Left lung (tissue), 10 donors: ENCODE measurements around the gene ZNF69. TPM values are rescaled to one million over a fixed set of nuclear protein-coding genes. Genes with fewer than 3 reads are reported as not detected.
"Not testable (repeated sequence)": the region's sequence is repeated elsewhere in the genome, so short reads cannot be mapped to it uniquely, and the experiment has no call there.

Experiments used
- ATAC-seq: fragments of 200-7000 bp; cut with Tn5 transposase; one replicate; pipeline ENCODE4 v1.9.1; 2020; ENCODE audit warnings: moderate library complexity
- DNase-seq, 4 donors: peaks; one replicate each; pipeline ENCODE4 v3.0.0-alpha.2; 2013 to 2020
- H3K27ac ChIP-seq, 2 donors: fragments of 200-600 bp; sonication (generic) in 1 of 2; one replicate each; pipeline versions ENCODE4 v1.5.0 to v1.8.0; 2020 to 2021
- H3K27me3 ChIP-seq, 2 donors: fragments of 200-600 bp; sonication (generic) in 1 of 2; one replicate each; pipeline versions ENCODE4 v1.5.0 to v1.8.0; 2020 to 2021
- H3K36me3 ChIP-seq, 2 donors: fragments of 200-600 bp; sonication (generic) in 1 of 2; one replicate each; pipeline versions ENCODE4 v1.5.0 to v1.8.0; 2020 to 2021
- H3K4me1 ChIP-seq, 2 donors: fragments of 200-600 bp; one replicate each; pipeline ENCODE4 v1.8.0; 2021
- H3K4me3 ChIP-seq, 2 donors: fragments of 200-600 bp; sonication (generic) in 1 of 2; one replicate each; pipeline versions ENCODE4 v1.5.0 to v1.8.0; 2020 to 2021; ENCODE audit warnings: mild to moderate bottlenecking in 1 of 2
- H3K9me3 ChIP-seq, 2 donors: fragments of 200-600 bp; sonication (generic) in 1 of 2; one replicate each; pipeline versions ENCODE4 v1.5.0 to v1.8.0; 2020 to 2021
- CTCF ChIP-seq, 2 donors: fragments of 200-600 bp; sonication (generic) in 1 of 2; IDR thresholded peaks; one replicate each; pipeline versions ENCODE4 v1.5.0 to v1.8.0; 2021; ENCODE audit warnings: antibody characterized with exemption in 2 of 2
- intact Hi-C, 2 donors: fragments of 100-400 bp; cut with DNase I; formaldehyde crosslinking; loops; one replicate each; pipeline versions ENCODE4 v1.11.2 to v1.14.2; 2022
- polyA plus RNA-seq, 6 donors: library from polyadenylated mRNA; unstranded; fragments of 120-200 nt; gene quantifications; one replicate each; pipeline ENCODE4 v1.2.1, GENCODE V29; 2013; ENCODE audit not compliant: insufficient read length in 6 of 6
- total RNA-seq, 2 donors: library from RNA; stranded (reverse); fragmentation: NEBNext Ultra II Directional; extraction: Animal tissue kit (Norgen Biotek cat#: 25700); gene quantifications; one replicate each; pipeline ENCODE4 v1.2.1, GENCODE V29; 2021
- donor health status: DM: no; HTN: yes; CAD: no.
- donor health status: DM: no; HTN: no; CAD: no.

ZNF69 gene
- total and polyA plus RNA-seq, 8 donors = 11.2 to 25.0 (median 16.9) TPM

GRCh38 chr19:11944656-11945055 lies 57.1 kb downstream of the ZNF69 start:
- peaks cover 29 to 99% of the 10 kb centered on the region in 2 donors for H3K9me3 ChIP-seq
- H3K27ac ChIP-seq = no peak overlapping the region
- no peaks in the 10 kb centered on the region for H3K27me3 ChIP-seq
- intact Hi-C loops = no loop called here
- H3K36me3 ChIP-seq = peaks cover 15 to 100% of the 10 kb centered on the region in 2 donors
- no peak overlapping the region for H3K4me3 ChIP-seq
- no peak for TF ChIP-seq CTCF (IDR thresholded peaks at IDR 0.05)
- no peak for DNase-seq
- no peaks in the 10 kb centered on the region for H3K4me1 ChIP-seq
- no peak for ATAC-seq

- ATAC-seq = no peak
- no peaks in the 10 kb centered on the region for H3K4me1 ChIP-seq
- no peak for DNase-seq
- intact Hi-C loops = no loop called here
- peaks cover 15 to 80% of the 10 kb centered on the region in 2 donors for H3K36me3 ChIP-seq
- no peaks in the 10 kb centered on the region for H3K27me3 ChIP-seq
- peaks cover 22 to 100% of the 10 kb centered on the region in 2 donors for H3K9me3 ChIP-seq
- H3K27ac ChIP-seq = no peak overlapping the region
- TF ChIP-seq CTCF (IDR thresholded peaks at IDR 0.05) = no peak
- no peak overlapping the region for H3K4me3 ChIP-seq
Measured at GRCh38 chr19:11948646-11949045, 61.1 kb downstream of the ZNF69 start.

- no peak for ATAC-seq
- intact Hi-C loops = no loop called here
- Histone ChIP-seq H3K4me3 (no peak overlapping the region), H3K9me3 (peaks cover 22 to 100% of the 10 kb centered on the region in 2 donors), H3K27ac (no peak overlapping the region), H3K4me1 (no peaks in the 10 kb centered on the region), H3K36me3 (peaks cover 15 to 74% of the 10 kb centered on the region in 2 donors), H3K27me3 (no peaks in the 10 kb centered on the region)
- TF ChIP-seq CTCF (IDR thresholded peaks at IDR 0.05) = no peak
- DNase-seq = no peak
Measured at GRCh38 chr19:11949201-11949600, 61.6 kb downstream of the ZNF69 start.

GRCh38 chr19:11949614-11950080 lies 62.1 kb downstream of the ZNF69 start:
- Histone ChIP-seq H3K36me3 (peaks cover 15 to 70% of the 10 kb centered on the region in 2 donors), H3K9me3 (peaks cover 22 to 100% of the 10 kb centered on the region in 2 donors)
- H3K4me1 ChIP-seq, ATAC-seq, H3K27ac ChIP-seq, H3K27me3 ChIP-seq, H3K4me3 ChIP-seq, intact Hi-C loops, DNase-seq: not testable (repeated sequence)

GRCh38 chr19:11950312-11950711 lies 62.7 kb downstream of the ZNF69 start:
- Histone ChIP-seq H3K27ac (no peak overlapping the region), H3K36me3 (peaks cover 15 to 63% of the 10 kb centered on the region in 2 donors), H3K4me3 (no peak overlapping the region), H3K4me1 (no peaks in the 10 kb centered on the region), H3K27me3 (no peaks in the 10 kb centered on the region), H3K9me3 (peaks cover 22 to 99% of the 10 kb centered on the region in 2 donors)
- no peak for TF ChIP-seq CTCF (IDR thresholded peaks at IDR 0.05)
- ATAC-seq (no peak), DNase-seq (no peak)
- intact Hi-C loops = no loop called here

Other genes with a start within 250 kb of the ZNF69 start
- gene ZNF823, start 148.8 kb upstream of the ZNF69 start, total RNA-seq = 1 to 10 TPM; 5.3 to 5.5 TPM
- gene ZNF823, start 148.8 kb upstream of the ZNF69 start, polyA plus RNA-seq = 1 to 10 TPM; 8.0 to 9.1 (median 8.7) TPM
- 1 to 10 TPM; 5.6 to 7.4 TPM for gene ZNF441, start 120.8 kb upstream of the ZNF69 start, total RNA-seq
- 10 to 100 TPM in 5 of 6 donors, 1 to 10 TPM in 1; 9.8 to 15.5 (median 12.1) TPM for gene ZNF441, start 120.8 kb upstream of the ZNF69 start, polyA plus RNA-seq
- gene ZNF491, start 89.3 kb upstream of the ZNF69 start, total RNA-seq = 1 to 10 TPM; 2.0 to 4.1 TPM
- 10 to 100 TPM in 1 of 6 donors, 1 to 10 TPM in 5; 8.5 to 10.2 (median 9.1) TPM for gene ZNF491, start 89.3 kb upstream of the ZNF69 start, polyA plus RNA-seq
- 10 to 100 TPM; 12.6 to 18.0 TPM for gene ZNF440, start 73.5 kb upstream of the ZNF69 start, total RNA-seq
- gene ZNF440, start 73.5 kb upstream of the ZNF69 start, polyA plus RNA-seq = 10 to 100 TPM; 19.4 to 26.4 (median 22.1) TPM
- 10 to 100 TPM in 1 of 2 donors, 1 to 10 TPM in 1; 7.6 to 10.7 TPM for gene ZNF439, start 39.1 kb upstream of the ZNF69 start, total RNA-seq
- 10 to 100 TPM; 17.3 to 20.8 (median 20.1) TPM for gene ZNF439, start 39.1 kb upstream of the ZNF69 start, polyA plus RNA-seq
- 10 to 100 TPM in 1 of 2 donors, 1 to 10 TPM in 1; 9.9 to 14.6 TPM for gene ZNF700, start 37.3 kb downstream of the ZNF69 start, total RNA-seq
- gene ZNF700, start 37.3 kb downstream of the ZNF69 start, polyA plus RNA-seq = 10 to 100 TPM; 17.9 to 23.9 (median 21.3) TPM
- 1 to 10 TPM; 4.9 to 5.7 TPM for gene ZNF763, start 77.3 kb downstream of the ZNF69 start, total RNA-seq
- gene ZNF763, start 77.3 kb downstream of the ZNF69 start, polyA plus RNA-seq = 10 to 100 TPM in 1 of 6 donors, 1 to 10 TPM in 5; 7.7 to 10.2 (median 8.4) TPM
- gene ZNF433, start 147.9 kb downstream of the ZNF69 start, total RNA-seq = 1 to 10 TPM; 4.4 to 6.2 TPM
- gene ZNF433, start 147.9 kb downstream of the ZNF69 start, polyA plus RNA-seq = 10 to 100 TPM; 14.4 to 20.6 (median 16.5) TPM
- gene ZNF878, start 165.2 kb downstream of the ZNF69 start, total RNA-seq = under 1 TPM; 0.32 to 0.50 TPM
- 1 to 10 TPM; 1.3 to 1.8 (median 1.5) TPM for gene ZNF878, start 165.2 kb downstream of the ZNF69 start, polyA plus RNA-seq
- 1 to 10 TPM; 7.6 to 8.2 TPM for gene ZNF844, start 176.9 kb downstream of the ZNF69 start, total RNA-seq
- 10 to 100 TPM; 17.2 to 26.7 (median 21.7) TPM for gene ZNF844, start 176.9 kb downstream of the ZNF69 start, polyA plus RNA-seq